Measurements from ENCODE around the gene AP1S2.
A peak's percentile ranks its signal among the peaks of the same experiment; 100 is the strongest.
"Not testable (repeated sequence)": the region's sequence is repeated elsewhere in the genome, so short reads cannot be mapped to it uniquely, and the experiment has no call there.

The AP1S2 gene

DNA sequence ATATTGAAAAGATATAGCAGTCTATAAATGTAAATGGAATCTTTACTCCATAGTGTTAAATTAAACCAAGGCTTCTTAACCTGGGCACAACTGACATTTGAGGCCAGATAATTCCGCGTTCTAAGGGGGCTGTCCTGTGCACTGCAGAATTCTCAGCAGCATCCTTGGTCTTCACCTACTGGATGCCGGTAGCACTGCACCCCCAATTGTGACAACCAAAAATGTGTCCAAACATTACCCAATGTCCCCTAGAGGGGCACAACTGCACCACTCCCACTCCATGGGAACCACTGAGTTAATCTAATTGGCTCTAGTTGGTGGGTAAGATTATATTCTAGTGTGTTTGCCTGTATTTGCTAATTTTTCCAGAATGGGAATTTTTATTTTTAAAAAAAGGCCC lies 16.6 kb downstream of the AP1S2 start:
- H3K27ac ChIP-seq (replicated peaks) = no peak overlapping the region
- no peaks in the 10 kb centered on the region for H3K27me3 ChIP-seq (ENCODE audit: insufficient read depth, poor library complexity, severe bottlenecking)
- DNase-seq (ENCODE audit: low read depth in 1 of 2, low spot score in 1 of 2) = no peak
- no peak overlapping the region for H3K4me3 ChIP-seq (replicated peaks; ENCODE audit: insufficient read depth, low read length)
- TF ChIP-seq SPI1 (IDR thresholded peaks at IDR 0.05; ENCODE audit: borderline replicate concordance, low read depth) (no peak), REST (IDR thresholded peaks at IDR 0.05; ENCODE audit: insufficient replicate concordance, low read depth) (no peak), POLR2AphosphoS5 (IDR thresholded peaks at IDR 0.05; ENCODE audit: low read depth) (no peak), GABPA (IDR thresholded peaks at IDR 0.05; ENCODE audit: low read depth) (no peak), CTCF (IDR thresholded peaks at IDR 0.05; ENCODE audit: insufficient read depth, low read length) (no peak)

GRCh38 chrX:15834827-15835595 lies 19.6 kb downstream of the AP1S2 start:
- H3K4me3 ChIP-seq (replicated peaks; ENCODE audit: insufficient read depth, low read length) = no peak overlapping the region
- H3K27me3 ChIP-seq (ENCODE audit: insufficient read depth, poor library complexity, severe bottlenecking) = no peaks in the 10 kb centered on the region
- no peak overlapping the region for H3K27ac ChIP-seq (replicated peaks)
- TF ChIP-seq POLR2AphosphoS5 (IDR thresholded peaks at IDR 0.05; ENCODE audit: low read depth) = no peak
- TF ChIP-seq REST (IDR thresholded peaks at IDR 0.05; ENCODE audit: insufficient replicate concordance, low read depth) = no peak
- TF ChIP-seq SPI1 (IDR thresholded peaks at IDR 0.05; ENCODE audit: borderline replicate concordance, low read depth) = no peak
- TF ChIP-seq GABPA (IDR thresholded peaks at IDR 0.05; ENCODE audit: low read depth) = no peak
- no peak for TF ChIP-seq CTCF (IDR thresholded peaks at IDR 0.05; ENCODE audit: insufficient read depth, low read length)
- no peak for DNase-seq (ENCODE audit: low read depth in 1 of 2, low spot score in 1 of 2)

DNA sequence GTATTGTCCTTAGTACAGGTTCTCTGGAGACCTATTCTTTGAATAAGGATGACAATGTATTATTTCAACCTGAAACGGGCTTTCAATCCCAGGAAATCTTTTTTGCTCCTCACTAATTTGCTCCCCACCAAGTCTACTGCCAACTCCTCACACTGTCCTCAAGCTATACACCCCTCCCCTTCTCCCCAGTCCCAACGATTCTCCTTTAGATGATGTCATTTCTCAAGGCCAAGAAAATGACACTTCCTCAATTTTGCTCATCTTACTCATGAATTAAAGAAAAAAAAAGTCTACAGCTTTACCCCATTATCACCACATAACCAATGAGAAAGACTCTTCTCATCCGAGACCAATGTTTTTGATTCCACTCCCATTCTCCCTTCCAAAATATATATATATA lies 20.6 kb downstream of the AP1S2 start:
- Histone ChIP-seq H3K4me3 (replicated peaks; ENCODE audit: insufficient read depth, low read length) (no peak overlapping the region), H3K27me3 (ENCODE audit: insufficient read depth, poor library complexity, severe bottlenecking) (no peaks in the 10 kb centered on the region), H3K27ac (replicated peaks) (no peak overlapping the region)
- TF ChIP-seq REST (IDR thresholded peaks at IDR 0.05; ENCODE audit: insufficient replicate concordance, low read depth) = no peak
- peak; percentile 80 for TF ChIP-seq SPI1 (IDR thresholded peaks at IDR 0.05; ENCODE audit: borderline replicate concordance, low read depth)
- peak in 1 of 2 experiments; percentile 39 for DNase-seq (ENCODE audit: low read depth in 1 of 2, low spot score in 1 of 2)

- not testable (repeated sequence) for H3K27ac ChIP-seq (replicated peaks); DNase-seq (ENCODE audit: low read depth in 1 of 2, low spot score in 1 of 2); H3K4me3 ChIP-seq (replicated peaks; ENCODE audit: insufficient read depth, low read length); H3K27me3 ChIP-seq (ENCODE audit: insufficient read depth, poor library complexity, severe bottlenecking)
Observed at GRCh38 chrX:15831347-15831746, 23.3 kb downstream of the AP1S2 start.

All from HL-60 (cell line).